GM19328 (cell line): ENCODE results near the gene ENTR1.

Experiments used
- ATAC-seq: cut with Tn5 transposase; IDR thresholded peaks from one replicate; pipeline ENCODE4 v1.9.1; 2021; ENCODE audit warnings: mild to moderate bottlenecking, moderate library complexity; ENCODE audit not compliant: unreplicated experiment

The ENTR1 gene

DNA sequence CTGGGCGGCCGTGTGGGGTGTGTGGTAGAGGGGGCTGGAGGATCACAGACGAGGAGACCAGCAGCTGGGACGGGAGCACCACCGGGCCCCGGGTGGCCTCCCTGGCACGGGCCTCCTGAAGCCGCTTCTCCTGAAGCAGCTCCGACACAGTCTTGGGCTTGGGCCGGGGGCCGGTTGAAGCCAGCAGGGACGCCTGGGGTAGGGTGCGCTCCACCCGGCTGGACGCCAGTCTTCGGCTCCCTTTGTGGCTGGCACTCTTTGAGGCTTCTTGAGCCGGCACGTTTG lies 31.5 kb downstream of the ENTR1 start:
- no peak for ATAC-seq

DNA sequence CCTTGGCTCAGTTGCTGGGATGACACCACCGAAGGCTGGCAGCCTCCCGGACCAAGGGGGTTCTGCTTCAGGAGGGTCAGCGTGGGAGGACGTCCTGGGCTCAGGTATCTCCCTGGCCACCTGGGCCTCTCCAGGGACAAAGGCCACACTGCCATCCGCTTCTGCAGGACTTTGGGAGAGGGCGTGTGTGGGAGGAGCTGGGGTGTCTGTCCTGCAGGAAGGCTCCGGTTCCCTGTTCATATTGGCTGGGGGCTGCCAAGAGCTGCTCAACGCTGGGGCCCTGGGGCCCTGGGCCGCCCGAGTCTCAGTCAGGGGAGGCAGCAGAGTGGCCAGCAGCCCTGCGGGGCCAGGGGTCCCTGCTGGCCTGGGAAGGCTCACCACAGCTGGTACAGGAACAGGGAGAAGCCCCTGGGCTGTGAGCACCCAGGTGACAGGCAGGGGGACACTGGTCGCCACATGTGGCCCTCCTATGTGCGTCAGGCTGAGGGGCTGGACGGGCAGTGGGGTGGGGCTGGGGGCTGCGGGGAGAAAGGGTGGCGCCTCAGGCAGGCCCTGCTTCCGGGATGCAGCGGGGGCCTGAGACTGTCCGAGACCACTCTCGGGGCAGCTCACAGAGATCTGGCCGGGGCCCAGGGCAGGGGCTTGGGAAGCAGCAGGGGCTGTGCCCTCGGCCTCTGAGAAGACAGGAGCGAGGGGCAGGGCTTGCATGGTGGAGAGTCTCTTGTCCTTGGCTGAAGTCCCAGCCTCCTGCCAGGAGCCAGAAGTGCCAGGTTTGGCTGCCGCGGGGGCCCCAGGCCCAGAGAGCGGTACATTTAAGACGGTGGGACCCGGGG lies 32.0 kb downstream of the ENTR1 start:
- ATAC-seq = no peak

DNA sequence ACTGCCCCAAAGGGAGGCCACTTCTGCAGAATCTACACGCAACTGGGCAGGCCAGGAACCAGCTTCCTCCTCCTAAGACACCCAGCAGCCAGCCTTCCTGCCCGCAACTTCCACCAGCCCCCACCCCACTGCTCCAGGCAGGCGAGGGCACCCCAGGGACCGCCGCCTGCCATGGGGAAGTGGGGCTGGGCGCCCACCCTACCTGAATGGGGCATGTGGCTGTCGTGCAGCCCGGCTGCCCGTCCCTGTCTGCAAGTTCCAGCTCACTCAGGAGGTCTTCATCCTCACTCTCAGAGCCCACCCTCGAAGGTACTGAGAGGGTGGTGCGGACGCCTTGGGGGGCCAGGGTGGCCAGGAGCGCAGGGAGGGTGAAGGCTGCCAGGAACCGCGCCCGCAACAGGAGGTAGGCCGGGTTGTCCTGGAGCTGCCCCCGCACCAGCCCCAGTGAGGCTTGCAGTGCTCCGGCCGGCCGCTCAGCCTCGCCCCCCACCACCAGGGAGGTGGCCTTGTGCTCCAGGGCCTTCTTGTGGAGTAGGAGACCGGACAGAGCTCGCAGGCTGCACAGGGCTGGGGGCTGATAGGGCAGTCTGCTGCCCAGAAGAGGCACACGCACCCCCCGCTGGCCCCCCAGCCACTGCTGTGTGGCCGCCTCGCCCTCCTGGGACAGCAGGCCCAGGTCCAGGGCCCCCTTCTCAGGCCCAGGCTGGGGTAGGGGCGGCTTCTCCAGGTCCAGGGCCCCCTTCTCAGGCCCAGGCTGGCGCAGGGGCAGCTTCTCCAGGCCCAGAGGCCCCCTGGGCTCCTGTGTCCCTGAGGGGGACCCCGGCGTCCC lies 32.9 kb downstream of the ENTR1 start:
- ATAC-seq = no peak

DNA sequence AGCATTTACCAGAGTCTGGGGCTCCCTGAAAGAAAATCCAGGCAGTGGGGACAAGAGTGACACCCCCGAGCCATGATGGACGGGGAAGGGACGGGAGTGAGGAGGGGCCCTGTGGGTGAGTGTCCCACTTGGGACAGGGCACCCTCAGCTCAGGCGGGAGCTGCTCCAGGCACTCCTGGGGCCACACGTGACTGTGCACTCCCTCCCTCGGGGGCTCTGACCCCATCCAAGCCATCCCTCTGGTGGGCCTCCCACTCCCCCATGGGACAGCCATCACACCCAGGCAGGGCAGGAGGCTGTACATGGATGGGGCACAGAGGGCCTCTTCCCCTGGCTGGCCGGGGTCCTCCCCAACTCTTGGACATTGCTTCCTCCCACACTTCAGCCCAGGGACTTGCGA lies 34.0 kb downstream of the ENTR1 start:
- ATAC-seq = no peak

DNA sequence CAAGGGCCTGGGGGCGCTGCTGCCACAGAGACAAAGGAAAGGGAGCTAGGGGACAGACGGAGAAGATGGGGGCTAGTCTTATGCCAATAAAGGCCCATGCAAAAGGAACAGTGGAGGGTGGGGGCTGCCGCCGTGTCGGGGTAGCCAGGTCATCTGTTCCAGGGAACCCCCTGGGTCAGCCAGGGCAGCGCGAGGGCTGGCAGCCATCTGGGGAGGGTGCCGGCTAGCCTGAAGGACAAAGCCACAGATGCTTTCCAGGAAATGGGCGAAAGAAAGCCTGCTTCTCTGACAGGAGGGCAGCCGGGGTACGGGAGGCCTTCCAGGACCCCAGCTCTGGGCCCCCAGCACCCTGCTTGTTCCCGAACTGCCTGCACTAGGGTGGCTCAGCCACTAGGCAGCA lies 35.3 kb downstream of the ENTR1 start:
- ATAC-seq = no peak

DNA sequence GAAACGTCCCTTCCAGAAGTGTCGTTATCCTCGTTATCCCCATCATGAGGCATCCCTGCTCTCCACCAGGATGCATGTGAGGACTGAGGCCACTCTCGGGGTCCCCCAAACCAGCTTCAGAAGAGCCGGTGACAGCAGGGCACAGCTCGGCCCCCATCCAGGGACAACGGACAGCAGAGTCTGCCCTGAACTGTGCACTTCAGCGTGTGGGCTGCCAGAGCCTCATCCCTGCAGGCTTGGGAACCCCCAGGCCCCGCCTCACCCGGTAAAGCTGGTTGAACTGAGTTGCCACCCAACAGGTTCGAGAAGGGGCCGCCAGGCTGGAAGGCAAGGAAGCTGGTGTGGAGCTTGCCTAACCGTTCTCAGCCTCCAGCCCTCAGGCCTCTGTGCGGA lies 36.2 kb downstream of the ENTR1 start:
- ATAC-seq = no peak

DNA sequence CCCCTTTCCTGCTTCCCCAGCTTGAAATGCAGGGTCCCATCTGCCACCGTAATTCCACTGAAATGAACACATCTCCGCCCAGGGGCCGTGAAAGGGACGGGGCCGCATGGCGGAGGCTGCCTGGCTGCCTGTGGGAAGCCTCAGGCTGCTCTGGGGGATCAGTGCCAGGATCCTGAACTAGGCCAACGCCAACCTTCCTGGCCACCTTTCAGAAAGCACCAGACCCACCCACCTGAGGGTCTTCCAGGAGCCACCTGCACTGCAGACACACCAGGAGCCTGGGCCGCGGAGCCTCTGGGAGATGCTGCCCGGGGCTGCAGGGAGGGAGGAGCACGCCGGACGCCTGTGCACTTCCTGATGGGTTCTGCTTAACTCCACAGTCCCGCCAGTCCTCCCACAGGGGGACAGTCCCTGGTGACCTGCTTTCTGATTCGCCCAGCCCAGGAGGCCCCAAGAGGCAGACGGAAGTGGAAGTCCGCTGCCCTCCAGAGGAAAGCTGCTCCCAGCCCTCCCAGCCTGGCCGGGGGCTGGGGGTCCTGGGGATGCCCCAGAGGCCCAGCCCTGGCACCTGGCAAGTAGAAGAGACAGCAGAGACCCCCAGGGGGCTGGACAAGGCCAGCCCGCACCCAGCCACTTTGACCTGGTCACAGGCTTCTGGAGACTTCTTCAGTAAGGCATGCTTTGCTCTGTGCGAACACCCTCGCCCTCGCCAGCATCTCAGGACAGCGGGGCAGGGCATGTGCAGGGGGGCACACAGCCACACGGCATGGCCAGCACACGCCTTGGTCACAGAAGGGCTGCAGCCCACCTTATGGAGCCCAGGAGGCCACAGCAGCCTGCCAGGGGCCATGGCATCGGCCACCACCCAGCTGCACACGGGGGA lies 36.9 kb downstream of the ENTR1 start, which contains the start of gene CARD9:
Gene CARD9 (minus strand): TSS at position 370 of the 883 bp plus-strand sequence. CDS start 1,591 bp downstream, outside the sequence.
- ATAC-seq = no peak

DNA sequence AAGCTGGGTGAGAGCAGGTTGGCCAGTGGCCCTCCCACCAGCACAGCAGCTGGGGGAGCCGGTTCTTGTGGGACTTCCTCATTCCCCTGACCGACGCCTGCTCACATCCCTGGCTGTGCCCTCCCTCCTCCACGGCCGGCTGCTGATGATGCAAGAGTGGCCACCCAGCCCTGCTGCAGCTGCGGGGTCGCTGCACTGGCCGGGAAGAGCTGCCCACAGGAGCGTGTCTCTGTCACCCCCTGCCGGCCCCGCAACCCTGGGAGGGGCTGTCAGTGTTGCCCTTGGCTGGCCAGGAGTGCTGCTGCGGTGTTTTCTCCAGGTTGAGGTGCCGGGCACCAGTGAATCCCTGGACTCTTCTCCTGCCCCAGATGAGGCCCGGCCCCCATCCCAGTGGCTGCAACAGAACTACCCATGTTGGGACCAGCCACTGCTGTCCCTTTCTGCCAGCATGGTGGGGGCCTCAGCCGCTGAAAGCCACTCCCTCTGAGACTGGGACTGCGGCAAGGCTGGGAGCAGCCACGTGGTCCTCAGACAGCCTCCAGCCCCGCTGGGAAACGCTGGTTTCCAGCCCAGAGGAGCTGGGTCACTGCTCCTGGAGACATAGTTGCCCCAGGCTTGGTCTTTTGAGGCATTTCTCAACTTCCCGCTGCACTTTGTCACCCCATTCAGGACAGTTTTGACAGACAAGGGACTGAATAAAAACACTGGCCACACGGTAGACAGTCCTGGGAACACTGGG lies 37.7 kb downstream of the ENTR1 start:
- no peak for ATAC-seq

DNA sequence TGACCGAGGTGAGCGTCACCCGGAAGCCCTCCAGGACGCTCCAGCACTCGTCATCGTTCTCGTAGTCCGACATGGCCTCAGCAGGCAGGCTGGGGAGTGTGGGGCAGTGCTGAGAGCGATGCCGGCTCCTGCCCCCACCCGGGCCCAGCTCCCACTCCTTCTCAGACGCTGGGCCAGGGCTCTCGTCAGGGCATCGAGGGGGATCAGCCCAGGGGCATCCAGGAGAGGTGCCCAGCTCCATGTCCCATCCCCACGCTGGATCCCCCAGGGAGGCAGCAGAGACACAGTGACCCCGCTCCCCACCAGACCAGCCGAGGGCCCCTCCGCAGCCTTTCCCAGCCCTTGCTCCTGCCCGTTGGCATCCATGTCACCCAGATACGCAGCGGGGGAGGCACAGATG lies 38.4 kb downstream of the ENTR1 start:
- ATAC-seq = no peak

DNA sequence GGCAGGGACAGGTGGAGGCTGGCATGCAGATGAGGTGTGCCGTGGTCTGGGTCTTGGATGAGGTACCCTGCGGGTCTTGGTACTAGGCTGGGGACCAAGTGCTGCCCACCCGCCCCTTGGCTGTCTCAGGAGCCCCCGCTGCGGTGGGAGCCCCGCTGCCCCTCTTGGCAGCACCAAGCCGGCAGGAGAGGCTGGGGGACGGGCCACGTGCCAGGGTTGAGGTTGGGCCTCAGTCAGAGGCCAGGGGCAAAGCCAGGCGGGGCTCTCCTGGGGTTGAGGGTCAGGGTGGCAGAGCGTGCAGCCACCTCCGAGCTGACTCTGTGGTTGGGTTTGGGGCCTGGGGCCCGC lies 38.9 kb downstream of the ENTR1 start:
- ATAC-seq = no peak

DNA sequence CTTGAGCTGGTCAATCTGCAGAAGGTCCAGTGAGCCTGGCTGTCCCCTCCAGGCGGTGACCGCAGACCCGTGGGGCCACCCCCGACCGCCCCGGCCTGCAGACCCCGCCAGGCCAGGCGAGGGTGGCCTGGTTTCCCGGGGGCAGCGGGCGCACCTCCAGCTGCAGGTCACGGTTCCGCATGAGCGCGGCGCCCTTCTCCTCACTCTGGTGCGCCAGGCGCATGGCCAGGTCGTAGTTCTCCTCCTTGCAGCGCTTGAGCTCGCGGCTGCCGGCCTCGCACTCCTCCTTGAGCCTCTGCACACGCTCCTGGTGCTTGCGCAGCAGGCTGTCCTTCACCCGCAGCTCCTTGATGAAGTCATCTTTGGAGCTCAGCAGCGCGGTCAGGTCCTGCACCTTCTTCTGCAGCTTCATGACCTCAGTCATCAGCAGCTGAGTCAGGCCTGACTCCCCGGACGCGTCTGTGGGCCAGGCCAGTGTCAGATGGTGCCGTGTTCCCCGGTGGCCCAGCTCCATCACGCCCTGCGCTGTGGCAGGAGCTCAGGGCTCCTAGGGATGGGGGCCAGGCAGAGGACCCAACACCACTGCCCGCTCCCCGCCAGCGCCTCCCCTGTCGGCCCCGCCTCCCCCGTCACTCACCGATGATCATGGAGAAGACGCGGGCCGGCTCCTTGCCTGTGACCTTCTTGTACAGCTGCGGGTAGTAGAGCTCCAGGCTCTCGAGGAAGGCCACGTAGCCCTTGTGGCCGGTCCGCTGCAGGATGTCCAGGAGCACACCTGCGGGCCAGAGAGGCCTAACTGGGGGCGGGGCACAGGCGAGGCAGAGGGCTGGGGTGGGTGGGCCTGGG lies 39.5 kb downstream of the ENTR1 start:
- ATAC-seq = no peak

DNA sequence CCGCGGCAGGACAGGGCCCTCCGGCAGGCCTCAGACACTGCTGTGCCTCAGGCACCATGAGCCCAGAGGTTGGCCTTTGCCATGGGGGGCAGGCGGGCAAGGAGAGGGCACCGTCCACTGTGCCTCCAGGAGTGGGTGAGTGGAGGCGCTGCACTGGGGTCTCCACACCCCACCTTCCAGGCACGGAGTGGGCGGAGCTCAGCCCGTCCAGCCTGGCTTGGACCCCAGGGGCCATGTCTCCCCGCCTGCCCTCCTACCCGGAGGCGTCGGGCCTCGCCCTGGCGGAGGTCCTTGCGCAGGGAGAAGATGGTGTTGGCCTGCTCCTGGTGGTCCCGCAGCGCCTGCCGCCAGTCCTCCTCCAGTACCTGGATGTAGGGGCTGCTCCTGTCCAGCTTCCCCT lies 40.4 kb downstream of the ENTR1 start:
- ATAC-seq = no peak

DNA sequence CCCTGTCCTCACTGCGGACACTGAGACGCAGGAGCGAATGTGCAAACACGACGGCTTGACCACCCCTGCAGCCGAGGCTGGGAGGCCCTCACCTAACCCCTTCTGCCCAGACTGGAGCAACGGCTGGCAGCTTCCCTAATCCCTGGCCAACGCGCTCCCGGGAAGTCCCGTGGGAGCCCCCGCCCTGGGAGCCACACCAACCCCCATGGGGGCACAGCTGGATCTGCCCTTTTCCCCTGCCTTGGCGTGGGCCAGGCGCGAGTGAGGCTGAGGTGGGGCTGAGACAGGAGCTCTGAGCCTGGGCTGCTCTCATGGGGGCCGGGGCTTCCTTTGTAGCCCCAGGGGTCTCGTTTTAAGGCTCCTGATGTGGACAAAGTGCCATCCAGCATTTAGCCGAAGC lies 42.2 kb downstream of the ENTR1 start:
- ATAC-seq = no peak

DNA sequence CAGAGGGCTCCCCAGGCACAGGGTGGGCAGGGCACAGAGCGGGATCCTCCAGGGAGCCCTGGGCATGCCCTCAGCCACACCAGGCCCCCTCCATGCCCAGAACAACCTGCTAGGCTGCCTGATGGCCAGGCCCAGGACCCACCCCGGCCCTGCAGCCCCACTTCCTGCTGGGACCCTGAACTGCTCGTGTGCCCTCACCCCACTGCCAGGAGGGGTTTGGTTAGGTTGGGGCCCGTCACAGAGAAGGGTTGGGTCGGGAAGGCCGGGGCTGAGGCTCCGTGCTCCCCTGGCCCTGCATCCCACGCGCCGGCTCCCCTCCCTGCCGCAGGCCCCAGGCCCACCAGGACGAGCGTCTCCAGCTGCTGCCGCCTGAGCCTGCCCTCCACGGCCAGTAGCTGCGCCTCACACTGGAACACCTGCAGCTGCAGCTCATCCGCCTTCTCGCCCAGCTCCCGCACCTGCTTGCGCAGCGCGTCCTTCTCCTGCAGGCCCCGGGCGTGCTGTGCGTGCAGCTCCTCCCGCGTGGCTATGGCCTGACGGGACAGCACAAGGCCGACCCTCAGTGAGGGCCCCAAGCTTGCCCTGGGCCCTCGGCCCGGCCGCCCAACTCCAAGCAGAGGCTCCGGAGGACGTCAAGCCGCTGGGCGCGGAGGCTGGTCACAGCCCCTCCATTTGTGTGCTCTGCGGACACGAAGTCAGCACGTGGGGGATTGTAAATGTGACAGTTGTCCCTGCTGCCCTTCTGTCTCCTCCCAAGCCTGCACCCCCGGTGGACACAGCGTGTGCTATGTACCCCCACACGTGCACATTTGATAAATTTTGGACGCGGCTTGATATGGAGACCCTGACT lies 42.9 kb downstream of the ENTR1 start:
- no peak for ATAC-seq

DNA sequence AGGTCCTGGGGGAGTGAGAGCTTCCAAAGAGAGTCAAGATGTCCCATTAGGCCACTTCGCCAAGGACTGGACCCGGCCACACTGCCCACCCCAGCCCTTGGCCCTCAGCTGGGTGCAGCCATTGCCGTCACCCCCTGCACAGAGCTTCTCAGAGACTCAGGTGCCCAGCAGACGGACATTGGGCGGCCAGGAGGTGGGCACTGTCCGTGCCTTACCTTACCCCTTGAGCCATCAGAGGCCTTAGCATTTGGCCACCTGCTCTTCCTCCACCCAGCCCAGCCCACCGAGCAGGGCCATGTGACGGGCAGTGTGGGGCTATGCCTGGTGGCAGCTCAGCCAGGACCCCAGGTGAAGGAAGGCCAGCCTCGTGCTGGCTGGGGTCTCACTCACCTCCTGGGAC lies 43.6 kb downstream of the ENTR1 start:
- no peak for ATAC-seq

DNA sequence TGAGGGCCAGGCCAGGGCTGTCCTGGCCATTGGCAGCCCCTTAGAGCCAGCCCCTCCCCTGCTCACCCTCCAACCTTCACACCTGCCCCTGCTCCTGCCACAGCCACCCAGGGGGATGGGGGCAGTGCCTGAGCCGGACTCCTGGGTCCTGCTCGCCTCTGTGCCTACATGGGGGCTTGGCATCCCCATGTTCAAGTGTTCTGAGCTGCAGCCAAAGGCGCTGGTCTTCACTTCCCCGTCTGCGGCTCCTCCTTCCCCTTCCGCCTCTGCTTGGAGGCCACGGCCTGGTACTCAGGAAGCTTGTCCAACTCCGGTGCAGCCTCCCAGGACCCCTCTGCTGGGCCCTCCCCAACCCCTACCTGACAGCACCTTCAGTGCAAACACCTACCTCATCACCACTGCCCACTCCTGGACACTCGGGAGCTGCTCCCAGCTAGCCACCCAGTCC lies 44.6 kb downstream of the ENTR1 start:
- no peak for ATAC-seq

DNA sequence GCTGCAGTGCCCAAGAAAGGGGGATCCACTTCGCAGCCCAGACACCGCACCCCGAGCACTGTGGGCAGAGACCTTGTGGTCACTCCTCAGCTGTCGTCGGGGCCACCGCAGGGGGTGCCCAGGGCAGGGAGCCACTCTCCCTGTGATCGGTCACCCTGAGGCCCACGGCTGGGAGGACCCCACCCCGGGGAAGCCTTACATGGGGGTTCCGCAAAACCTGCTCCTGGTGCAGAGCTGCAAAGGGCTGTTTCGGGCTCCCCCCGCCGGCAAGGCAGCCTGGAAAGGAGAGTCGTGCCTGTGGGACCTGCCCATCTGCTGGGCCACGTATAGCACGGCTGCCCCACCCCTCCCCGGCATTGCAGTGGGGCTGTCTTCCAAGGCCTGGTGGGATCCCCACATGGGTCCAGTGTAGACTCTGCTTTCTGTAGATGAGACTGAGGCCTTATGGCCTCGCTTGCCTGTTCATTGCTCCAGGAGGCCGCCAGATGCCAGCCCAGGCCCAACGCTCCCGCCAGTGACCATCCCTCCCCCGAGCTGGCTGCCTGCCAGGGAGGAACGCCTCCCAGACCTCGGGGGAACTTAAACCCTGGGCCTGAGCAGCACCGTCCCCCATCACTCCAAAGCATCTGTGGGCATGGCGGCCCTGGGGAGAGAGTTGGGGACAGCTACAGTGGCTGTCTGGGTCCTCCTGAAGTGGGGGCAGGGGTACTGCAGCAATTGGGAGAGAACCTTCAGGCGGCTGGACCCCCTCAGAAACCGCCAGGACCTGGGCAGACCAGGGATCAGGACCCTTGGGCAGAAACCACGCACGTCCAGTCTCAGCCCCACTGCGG lies 45.3 kb downstream of the ENTR1 start:
- no peak for ATAC-seq
